ENCODE measurements around the gene KCNAB2. TPM values are rescaled to one million over a fixed set of nuclear protein-coding genes. Genes with fewer than 3 reads are reported as not detected.
"Not testable (repeated sequence)": the region's sequence is repeated elsewhere in the genome, so short reads cannot be mapped to it uniquely, and the experiment has no call there.

Gene KCNAB2
- total RNA-seq, 2 donors from 2014 or later: 9.3 to 14.3 TPM

GRCh38 chr1:6011946-6012258, 33.8 kb upstream of the KCNAB2 start:
- H3K4me1 ChIP-seq: peaks cover 0 to 26% of the 10 kb centered on the region in 2 donors

GRCh38 chr1:6012529-6013318, 33.0 kb upstream of the KCNAB2 start:
- DNase-seq (ENCODE audit: low spot score): no peak
- H3K9me3 ChIP-seq: no peaks in the 10 kb centered on the region
- H3K27me3 ChIP-seq: no peaks in the 10 kb centered on the region
- no peak overlapping the region for H3K4me3 ChIP-seq
- H3K27ac ChIP-seq: peak overlapping the region; percentile 88 to 91
- peaks cover 0 to 20% of the 10 kb centered on the region in 2 donors for H3K4me1 ChIP-seq
- TF ChIP-seq CTCF (IDR thresholded peaks at IDR 0.05): no peak
- H3K36me3 ChIP-seq: no peaks in the 10 kb centered on the region

More at GRCh38 chr1:6011946-6012258, 33.8 kb upstream of the KCNAB2 start:
- Histone ChIP-seq H3K4me3 (no peak overlapping the region), H3K36me3 (no peaks in the 10 kb centered on the region), H3K27ac (no peak overlapping the region), H3K9me3 (no peaks in the 10 kb centered on the region), H3K27me3 (no peaks in the 10 kb centered on the region)
- TF ChIP-seq CTCF (IDR thresholded peaks at IDR 0.05): no peak
- DNase-seq (ENCODE audit: low spot score): no peak

GRCh38 chr1:6013491-6013890, 32.2 kb upstream of the KCNAB2 start:
- H3K4me3 ChIP-seq: no peak overlapping the region
- TF ChIP-seq CTCF (IDR thresholded peaks at IDR 0.05): no peak
- peak overlapping the region; percentile 88 to 91 for H3K27ac ChIP-seq
- peaks cover 0 to 20% of the 10 kb centered on the region in 2 donors for H3K4me1 ChIP-seq
- DNase-seq (ENCODE audit: low spot score): no peak
- no peaks in the 10 kb centered on the region for H3K36me3 ChIP-seq
- H3K27me3 ChIP-seq: no peaks in the 10 kb centered on the region
- H3K9me3 ChIP-seq: no peaks in the 10 kb centered on the region

GRCh38 chr1:6014130-6014999, 31.3 kb upstream of the KCNAB2 start:
- Histone ChIP-seq H3K27me3 (no peaks in the 10 kb centered on the region), H3K27ac (peak overlapping the region; percentile 88 to 91), H3K4me1 (peaks cover 0 to 20% of the 10 kb centered on the region in 2 donors), H3K36me3 (no peaks in the 10 kb centered on the region), H3K9me3 (no peaks in the 10 kb centered on the region), H3K4me3 (no peak overlapping the region)
- DNase-seq (ENCODE audit: low spot score): peak; percentile 74
- no peak for TF ChIP-seq CTCF (IDR thresholded peaks at IDR 0.05)

- TF ChIP-seq CTCF (IDR thresholded peaks at IDR 0.05): no peak
- Histone ChIP-seq H3K36me3 (no peaks in the 10 kb centered on the region), H3K27ac (peak overlapping the region; percentile 43 to 91), H3K4me1 (peaks cover 0 to 20% of the 10 kb centered on the region in 2 donors), H3K27me3 (no peaks in the 10 kb centered on the region), H3K4me3 (no peak overlapping the region), H3K9me3 (no peaks in the 10 kb centered on the region)
- no peak for DNase-seq (ENCODE audit: low spot score)
Measured at GRCh38 chr1:6016191-6016865, 29.4 kb upstream of the KCNAB2 start.

GRCh38 chr1:6017654-6018053, 28.0 kb upstream of the KCNAB2 start:
- not testable (repeated sequence) for DNase-seq (ENCODE audit: low spot score); H3K27ac ChIP-seq; H3K9me3 ChIP-seq; H3K4me3 ChIP-seq; H3K27me3 ChIP-seq; H3K36me3 ChIP-seq
- H3K4me1 ChIP-seq: peaks cover 0 to 19% of the 10 kb centered on the region in 2 donors
